NCI-H128 (cell line): ENCODE data around the gene ENHO.

Experiments
- DNase-seq: peaks from one replicate; lab custom pipeline; 2025; ENCODE audit not compliant: unreplicated experiment; lab: John Stamatoyannopoulos, UW

The ENHO gene

GRCh38 chr9:34555936-34556525 is 33.2 kb upstream of the ENHO start:
- DNase-seq: no peak

GRCh38 chr9:34555500-34555899 is 32.7 kb upstream of the ENHO start:
- DNase-seq: no peak

GRCh38 chr9:34555002-34555348 is 32.2 kb upstream of the ENHO start:
- peak; percentile 33 for DNase-seq

GRCh38 chr9:34554211-34555001 is 31.6 kb upstream of the ENHO start:
- DNase-seq: peak; percentile 18

- no peak for DNase-seq
Observed at GRCh38 chr9:34553511-34554021, 30.8 kb upstream of the ENHO start.

GRCh38 chr9:34552986-34553385 is 30.2 kb upstream of the ENHO start:
- no peak for DNase-seq

GRCh38 chr9:34552606-34552981 is 29.8 kb upstream of the ENHO start:
- no peak for DNase-seq

- DNase-seq: no peak
Observed at GRCh38 chr9:34551751-34552605, 29.2 kb upstream of the ENHO start.

- no peak for DNase-seq
Observed at GRCh38 chr9:34550681-34551270, 28.0 kb upstream of the ENHO start.

GRCh38 chr9:34550016-34550680 is 27.4 kb upstream of the ENHO start:
- no peak for DNase-seq

GRCh38 chr9:34549407-34549732 is 26.6 kb upstream of the ENHO start:
- no peak for DNase-seq

GRCh38 chr9:34547960-34548611 is 25.3 kb upstream of the ENHO start:
- peak; percentile 21 for DNase-seq

GRCh38 chr9:34546834-34547827 is 24.3 kb upstream of the ENHO start:
- no peak for DNase-seq

GRCh38 chr9:34546102-34546833 is 23.5 kb upstream of the ENHO start:
- no peak for DNase-seq

- no peak for DNase-seq
Observed at GRCh38 chr9:34545497-34545896, 22.7 kb upstream of the ENHO start.

- DNase-seq: no peak
Observed at GRCh38 chr9:34544035-34544434, 21.2 kb upstream of the ENHO start.

GRCh38 chr9:34541540-34541939 is 18.8 kb upstream of the ENHO start:
- no peak for DNase-seq

GRCh38 chr9:34540827-34541226 is 18.0 kb upstream of the ENHO start:
- DNase-seq: no peak

- no peak for DNase-seq
Observed at GRCh38 chr9:34536685-34537084, 13.9 kb upstream of the ENHO start.
